AG09319 (cell line): ENCODE data around the gene NRP2.

Source experiments
- DNase-seq: peaks from one replicate; pipeline ENCODE4 v3.0.0-alpha.2; 2010; ENCODE audit warnings: low read depth; ENCODE audit errors: extremely low read depth
- CTCF ChIP-seq: IDR thresholded peaks from 2 replicates; pipeline ENCODE4 v1.5.1; 2011; ENCODE audit warnings: low read depth, mild to moderate bottlenecking, inconsistent platforms, low read length, moderate library complexity

NRP2 gene

GRCh38 chr2:205720451-205720902, 38.2 kb downstream of the NRP2 start:
- DNase-seq = no peak
- TF ChIP-seq CTCF = no peak

- peak; percentile 13 for TF ChIP-seq CTCF
- DNase-seq = no peak
Measured at GRCh38 chr2:205721057-205721449, 38.8 kb downstream of the NRP2 start.

GRCh38 chr2:205722283-205722918, 40.1 kb downstream of the NRP2 start:
- no peak for TF ChIP-seq CTCF
- no peak for DNase-seq

GRCh38 chr2:205723179-205723578, 40.9 kb downstream of the NRP2 start:
- DNase-seq = no peak
- TF ChIP-seq CTCF = no peak

GRCh38 chr2:205725059-205725458, 42.8 kb downstream of the NRP2 start:
- no peak for DNase-seq
- no peak for TF ChIP-seq CTCF

DNA sequence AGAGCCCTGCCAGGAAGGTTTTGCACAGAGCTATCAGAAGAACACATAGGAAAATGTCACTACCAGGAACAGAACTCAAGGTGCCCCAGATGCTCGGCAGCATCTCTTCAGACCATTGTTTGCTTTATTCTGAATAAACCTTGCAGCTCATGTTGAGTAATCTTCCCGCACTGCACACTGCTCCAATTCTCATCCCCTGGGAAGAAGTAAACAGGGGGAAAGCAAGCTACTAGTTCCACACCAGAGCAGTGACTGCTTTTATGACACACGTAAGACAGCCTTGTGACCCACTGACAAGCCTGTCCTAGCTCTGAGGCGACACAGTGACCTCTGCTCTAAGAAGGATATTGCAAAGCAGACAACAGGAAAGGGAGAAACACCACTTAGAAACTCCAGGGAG, 44.2 kb downstream of the NRP2 start:
- no peak for DNase-seq
- TF ChIP-seq CTCF = no peak

DNA sequence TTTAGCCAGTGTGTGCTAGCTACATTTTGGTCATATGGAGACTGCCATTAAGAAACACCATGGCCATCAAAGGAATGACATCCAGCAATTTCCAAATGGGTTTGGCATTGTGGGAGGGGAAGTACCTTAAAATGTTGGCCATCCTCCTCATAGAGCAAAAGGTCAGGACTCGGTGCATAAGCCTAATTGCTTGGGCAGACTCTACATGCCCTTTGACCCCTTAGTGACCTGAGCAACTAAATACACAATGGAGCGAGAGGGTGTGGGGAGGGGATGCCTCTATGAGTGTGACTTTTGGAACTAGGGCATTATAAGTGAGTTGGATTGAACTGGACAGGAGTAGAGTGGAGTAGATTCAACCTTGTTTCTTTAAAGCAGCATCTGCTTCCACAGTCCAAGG, 44.9 kb downstream of the NRP2 start:
- TF ChIP-seq CTCF = no peak
- no peak for DNase-seq
